MCF 10A (cell line): Measurements from ENCODE around the gene TRAF7. TPM values are rescaled to one million over a fixed set of nuclear protein-coding genes. Genes with fewer than 3 reads are reported as not detected.

ENCODE experiments used
- BruUV-seq: library from RNA; stranded (reverse); fragments of 400-500 nt; replicated peaks from 2 replicates; lab custom pipeline; 2021; lab: Mats Ljungman, UMichigan
- CTCF ChIA-PET: fragments of 300-600 bp; sonication (Branson Sonifier 250); formaldehyde crosslinking; extraction: SDS; loops from one replicate; lab custom pipeline; 2021; ENCODE audit warnings: antibody characterized with exemption, inconsistent platforms; lab: Yijun Ruan, JAX
- POLR2A ChIA-PET: fragments of 300-600, 350-650 bp; sonication (Branson Sonifier 250); formaldehyde crosslinking; extraction: SDS; loops from one replicate; lab custom pipeline; 2020; ENCODE audit warnings: antibody characterized with exemption, inconsistent platforms; lab: Yijun Ruan, JAX
- DNase-seq: peaks from one replicate; pipeline ENCODE4 v3.0.0-alpha.2; 2018; ENCODE audit not compliant: unreplicated experiment
- H3K27ac Mint-ChIP-seq: one replicate; pipeline ENCODE4 v1.8.0; 2022; ENCODE audit warnings: mild to moderate bottlenecking, low read depth, mixed read lengths; ENCODE audit not compliant: unreplicated experiment
- H3K27me3 Mint-ChIP-seq: one replicate; pipeline ENCODE4 v1.8.0; 2022; ENCODE audit warnings: mixed read lengths; ENCODE audit not compliant: insufficient read depth, unreplicated experiment
- H3K36me3 Mint-ChIP-seq: one replicate; pipeline ENCODE4 v1.8.0; 2022; ENCODE audit warnings: mild to moderate bottlenecking, moderate library complexity, mixed read lengths; ENCODE audit not compliant: insufficient read depth, unreplicated experiment
- H3K4me1 Mint-ChIP-seq: one replicate; pipeline ENCODE4 v1.8.0; 2022; ENCODE audit warnings: mixed read lengths; ENCODE audit not compliant: insufficient read depth, unreplicated experiment
- H3K4me3 Mint-ChIP-seq: one replicate; pipeline ENCODE4 v1.8.0; 2022; ENCODE audit warnings: mild to moderate bottlenecking, moderate library complexity, mixed read lengths; ENCODE audit not compliant: unreplicated experiment
- H3K9me3 Mint-ChIP-seq: one replicate; pipeline ENCODE4 v1.8.0; 2022; ENCODE audit warnings: mixed read lengths; ENCODE audit not compliant: unreplicated experiment
- CTCF ChIP-seq: fragments of 200-600 bp; IDR thresholded peaks from one replicate; pipeline ENCODE4 v1.8.0; 2022; ENCODE audit warnings: antibody characterized with exemption, mild to moderate bottlenecking; ENCODE audit not compliant: unreplicated experiment
- intact Hi-C: fragments of 100-400 bp; cut with micrococcal nuclease; formaldehyde crosslinking; loops from 2 replicates; pipeline ENCODE4 v1.14.1; 2022
- total RNA-seq: library from RNA; stranded (reverse); gene quantifications from 2 replicates; pipeline ENCODE4 v1.2.3, GENCODE V29; 2022

Gene TRAF7
- total RNA-seq, 1 experiment from 2014 or later, result 98.6 TPM

GRCh38 chr16:2179107-2179501 lies 23.5 kb downstream of the TRAF7 start:
- no TSS peak for BruUV-seq
- POLR2A ChIA-PET, result no interaction called here

GRCh38 chr16:2179576-2179975 lies 24.0 kb downstream of the TRAF7 start:
- Mint-ChIP-seq H3K36me3 (peaks cover 29% of the 10 kb centered on the region), H3K4me3 (no peak overlapping the region), H3K9me3 (no peaks in the 10 kb centered on the region), H3K4me1 (peaks cover 5% of the 10 kb centered on the region), H3K27ac (no peak overlapping the region), H3K27me3 (no peaks in the 10 kb centered on the region)
- intact Hi-C loops, result no loop called here
- TF ChIP-seq CTCF, result no peak
- ChIA-PET POLR2A (no interaction called here), CTCF (no interaction called here)
- BruUV-seq, result no TSS peak
- no peak for DNase-seq

More at GRCh38 chr16:2179107-2179501, 23.5 kb downstream of the TRAF7 start:
- Mint-ChIP-seq H3K4me3 (no peak overlapping the region), H3K4me1 (peaks cover 5% of the 10 kb centered on the region), H3K27ac (no peak overlapping the region), H3K9me3 (no peaks in the 10 kb centered on the region), H3K36me3 (peaks cover 34% of the 10 kb centered on the region), H3K27me3 (no peaks in the 10 kb centered on the region)
- no peak for TF ChIP-seq CTCF
- no peak for DNase-seq
- intact Hi-C loops, result no loop called here
- CTCF ChIA-PET, result no interaction called here

DNA sequence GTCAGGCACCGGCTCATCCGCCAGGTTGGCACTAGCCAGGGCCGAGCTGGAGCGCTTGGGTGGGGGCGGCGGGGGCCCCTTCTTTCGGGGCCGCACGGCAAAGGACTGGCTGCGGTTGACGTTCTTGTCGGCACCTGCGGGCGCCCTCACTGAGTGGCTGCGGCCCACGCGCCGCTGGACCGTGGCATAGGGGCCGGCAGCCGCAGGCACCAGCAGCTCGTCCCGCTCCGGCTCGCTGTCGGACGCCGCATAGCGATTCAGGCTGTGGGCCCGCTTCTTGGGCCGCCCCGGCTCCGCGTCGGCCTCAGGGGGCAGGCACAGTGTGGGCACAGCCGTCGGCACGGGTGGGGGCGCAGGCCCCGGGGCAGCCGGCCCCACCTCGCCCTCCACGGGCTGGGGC lies 24.9 kb downstream of the TRAF7 start:
- intact Hi-C loops, result no loop called here
- TF ChIP-seq CTCF, result no peak
- H3K27me3 Mint-ChIP-seq, result no peaks in the 10 kb centered on the region
- H3K36me3 Mint-ChIP-seq, result peaks cover 24% of the 10 kb centered on the region
- ChIA-PET CTCF (no interaction called here), POLR2A (interaction anchor here (1.0 to 1.1 kb wide), 2 partner anchors 24 to 25 kb away, joined by 3 read pairs; partner anchors contain the start of gene TRAF7)
- H3K4me1 Mint-ChIP-seq, result peaks cover 5% of the 10 kb centered on the region
- H3K27ac Mint-ChIP-seq, result no peak overlapping the region
- no peak for DNase-seq
- no peaks in the 10 kb centered on the region for H3K9me3 Mint-ChIP-seq
- H3K4me3 Mint-ChIP-seq, result no peak overlapping the region
- BruUV-seq, result no TSS peak

DNA sequence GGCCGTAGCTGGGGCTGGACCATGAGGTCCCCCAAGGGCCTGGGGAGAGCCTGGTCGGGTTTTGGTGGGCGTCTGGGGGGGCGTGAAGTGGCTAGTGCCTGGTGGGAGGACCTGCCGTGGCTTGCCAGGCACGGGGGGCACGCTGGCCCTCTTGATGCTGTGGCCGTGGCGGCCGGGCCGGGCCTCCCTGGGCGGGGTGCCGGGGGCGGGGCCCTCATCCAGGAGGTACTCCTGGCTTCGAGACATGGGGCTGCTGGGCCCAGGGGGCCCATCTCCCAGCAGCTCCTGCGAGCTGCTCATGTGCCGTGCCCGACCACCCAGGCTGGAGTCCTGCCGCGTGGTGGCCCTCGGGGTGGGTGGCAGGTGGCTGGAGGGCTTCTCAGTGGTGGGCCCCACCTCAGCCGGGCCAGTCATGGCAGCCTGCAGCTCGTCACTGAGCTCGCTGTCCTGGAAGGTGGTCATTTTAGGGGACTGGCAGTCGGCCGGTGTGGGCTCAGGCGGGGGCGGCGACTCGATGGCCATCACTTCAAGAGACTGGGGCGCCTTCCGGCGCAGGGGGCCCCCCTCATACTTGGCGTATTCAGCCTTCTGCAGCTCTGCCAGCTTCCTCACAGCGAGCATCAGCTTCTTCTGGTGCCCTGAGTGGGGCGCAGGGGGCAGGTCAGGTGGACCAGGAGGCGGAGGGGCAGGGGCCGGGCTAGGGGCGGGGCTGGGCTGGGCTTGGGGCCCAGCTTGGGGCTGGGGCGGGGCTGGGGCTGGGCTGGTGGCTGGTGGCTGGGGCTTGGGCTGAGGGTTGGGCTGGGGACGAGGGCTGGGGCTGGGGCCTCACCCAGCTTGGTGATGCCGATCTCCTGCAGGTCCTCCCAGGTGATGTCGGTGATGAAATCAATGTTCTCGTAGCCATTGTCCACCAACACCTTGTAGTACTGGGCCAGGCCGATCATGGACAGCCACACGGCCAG lies 25.7 kb downstream of the TRAF7 start:
- ChIA-PET CTCF (interaction anchor here (0.6 kb wide), 1 partner anchor 24 kb away, joined by 3 read pairs; no protein-coding TSS in a partner anchor), POLR2A (interaction anchor here (0.9 to 1.1 kb wide), 3 partner anchors 9 to 25 kb away, joined by 3 read pairs; partner anchors contain the start of gene TRAF7)
- Mint-ChIP-seq H3K9me3 (no peaks in the 10 kb centered on the region), H3K27ac (no peak overlapping the region), H3K27me3 (no peaks in the 10 kb centered on the region), H3K4me1 (peaks cover 5% of the 10 kb centered on the region), H3K4me3 (no peak overlapping the region), H3K36me3 (peaks cover 16% of the 10 kb centered on the region)
- BruUV-seq, result no TSS peak
- DNase-seq, result no peak
- TF ChIP-seq CTCF, result no peak
- intact Hi-C loops, result no loop called here
